ENCODE data around the gene EPHA4.
A peak's percentile ranks its signal among the peaks of the same experiment; 100 is the strongest.

Gene EPHA4

GRCh38 chr2:221563270-221563985 is 8.7 kb downstream of the EPHA4 start:
- Mint-ChIP-seq H3K27me3 (no peaks in the 10 kb centered on the region), H3K9me3 (no peaks in the 10 kb centered on the region), H3K4me3 (no peak overlapping the region), H3K4me1 (peaks cover 7% of the 10 kb centered on the region), H3K27ac (no peak overlapping the region), H3K36me3 (no peaks in the 10 kb centered on the region)
- ATAC-seq, result no peak

- no peak for ATAC-seq
- H3K4me1 Mint-ChIP-seq, result peaks cover 7% of the 10 kb centered on the region
- H3K27ac Mint-ChIP-seq, result no peak overlapping the region
- no peaks in the 10 kb centered on the region for H3K27me3 Mint-ChIP-seq
- no peaks in the 10 kb centered on the region for H3K36me3 Mint-ChIP-seq
- H3K9me3 Mint-ChIP-seq, result no peaks in the 10 kb centered on the region
- no peak overlapping the region for H3K4me3 Mint-ChIP-seq
Observed at GRCh38 chr2:221562226-221562625, 9.9 kb downstream of the EPHA4 start.

- H3K4me1 Mint-ChIP-seq, result peaks cover 11% of the 10 kb centered on the region
- no peaks in the 10 kb centered on the region for H3K36me3 Mint-ChIP-seq
Observed at GRCh38 chr2:221561770-221562169, 10.3 kb downstream of the EPHA4 start.

GRCh38 chr2:221559991-221560390 is 12.1 kb downstream of the EPHA4 start:
- Mint-ChIP-seq H3K9me3 (no peaks in the 10 kb centered on the region), H3K27ac (no peak overlapping the region), H3K4me3 (no peak overlapping the region), H3K4me1 (peaks cover 22% of the 10 kb centered on the region), H3K27me3 (no peaks in the 10 kb centered on the region), H3K36me3 (no peaks in the 10 kb centered on the region)
- ATAC-seq, result no peak

More at GRCh38 chr2:221561770-221562169, 10.3 kb downstream of the EPHA4 start:
- no peak for ATAC-seq
- H3K27me3 Mint-ChIP-seq, result no peaks in the 10 kb centered on the region
- H3K4me3 Mint-ChIP-seq, result no peak overlapping the region
- no peaks in the 10 kb centered on the region for H3K9me3 Mint-ChIP-seq
- no peak overlapping the region for H3K27ac Mint-ChIP-seq

GRCh38 chr2:221558107-221558506 is 14.0 kb downstream of the EPHA4 start:
- H3K4me1 Mint-ChIP-seq, result peaks cover 27% of the 10 kb centered on the region
- no peak for ATAC-seq
- no peaks in the 10 kb centered on the region for H3K36me3 Mint-ChIP-seq
- peak overlapping the region; percentile 1 for H3K4me3 Mint-ChIP-seq
- H3K9me3 Mint-ChIP-seq, result no peaks in the 10 kb centered on the region
- no peaks in the 10 kb centered on the region for H3K27me3 Mint-ChIP-seq
- H3K27ac Mint-ChIP-seq, result peak overlapping the region; percentile 25

- Mint-ChIP-seq H3K4me1 (peaks cover 36% of the 10 kb centered on the region), H3K4me3 (peak overlapping the region; percentile 61)
- ATAC-seq, result peak; percentile 65
Observed at GRCh38 chr2:221555494-221555846, 16.6 kb downstream of the EPHA4 start.

GRCh38 chr2:221554769-221555493 is 17.2 kb downstream of the EPHA4 start:
- ATAC-seq, result peak; percentile 95
- H3K27me3 Mint-ChIP-seq, result no peaks in the 10 kb centered on the region
- no peaks in the 10 kb centered on the region for H3K36me3 Mint-ChIP-seq
- H3K9me3 Mint-ChIP-seq, result no peaks in the 10 kb centered on the region
- peaks cover 36% of the 10 kb centered on the region for H3K4me1 Mint-ChIP-seq
- H3K27ac Mint-ChIP-seq, result peak overlapping the region; percentile 76
- peak overlapping the region; percentile 61 for H3K4me3 Mint-ChIP-seq

More at GRCh38 chr2:221555494-221555846, 16.6 kb downstream of the EPHA4 start:
- H3K27ac Mint-ChIP-seq, result peak overlapping the region; percentile 76
- H3K36me3 Mint-ChIP-seq, result no peaks in the 10 kb centered on the region
- H3K27me3 Mint-ChIP-seq, result no peaks in the 10 kb centered on the region
- H3K9me3 Mint-ChIP-seq, result no peaks in the 10 kb centered on the region

- H3K9me3 Mint-ChIP-seq, result no peaks in the 10 kb centered on the region
- H3K4me3 Mint-ChIP-seq, result no peak overlapping the region
- H3K27ac Mint-ChIP-seq, result no peak overlapping the region
- H3K27me3 Mint-ChIP-seq, result no peaks in the 10 kb centered on the region
- no peak for ATAC-seq
- no peaks in the 10 kb centered on the region for H3K36me3 Mint-ChIP-seq
- peaks cover 30% of the 10 kb centered on the region for H3K4me1 Mint-ChIP-seq
Observed at GRCh38 chr2:221553333-221553732, 18.8 kb downstream of the EPHA4 start.

GRCh38 chr2:221552291-221552690 is 19.8 kb downstream of the EPHA4 start:
- Mint-ChIP-seq H3K4me1 (peaks cover 29% of the 10 kb centered on the region), H3K4me3 (no peak overlapping the region), H3K27me3 (no peaks in the 10 kb centered on the region), H3K27ac (peak overlapping the region; percentile 8), H3K9me3 (no peaks in the 10 kb centered on the region), H3K36me3 (no peaks in the 10 kb centered on the region)
- ATAC-seq, result no peak

GRCh38 chr2:221551864-221552263 is 20.2 kb downstream of the EPHA4 start:
- Mint-ChIP-seq H3K4me3 (no peak overlapping the region), H3K27ac (peak overlapping the region; percentile 8), H3K36me3 (no peaks in the 10 kb centered on the region), H3K27me3 (no peaks in the 10 kb centered on the region), H3K4me1 (peaks cover 26% of the 10 kb centered on the region), H3K9me3 (no peaks in the 10 kb centered on the region)
- no peak for ATAC-seq

GRCh38 chr2:221549143-221549542 is 23.0 kb downstream of the EPHA4 start:
- ATAC-seq, result no peak

GRCh38 chr2:221546505-221547225 is 25.4 kb downstream of the EPHA4 start:
- Mint-ChIP-seq H3K9me3 (no peaks in the 10 kb centered on the region), H3K4me3 (no peak overlapping the region), H3K27ac (no peak overlapping the region), H3K4me1 (peaks cover 8% of the 10 kb centered on the region), H3K36me3 (no peaks in the 10 kb centered on the region), H3K27me3 (no peaks in the 10 kb centered on the region)
- ATAC-seq, result no peak

More at GRCh38 chr2:221549143-221549542, 23.0 kb downstream of the EPHA4 start:
- H3K4me3 Mint-ChIP-seq, result no peak overlapping the region
- no peaks in the 10 kb centered on the region for H3K27me3 Mint-ChIP-seq
- H3K36me3 Mint-ChIP-seq, result no peaks in the 10 kb centered on the region
- H3K27ac Mint-ChIP-seq, result no peak overlapping the region
- peaks cover 9% of the 10 kb centered on the region for H3K4me1 Mint-ChIP-seq
- H3K9me3 Mint-ChIP-seq, result no peaks in the 10 kb centered on the region

- H3K27me3 Mint-ChIP-seq, result no peaks in the 10 kb centered on the region
- H3K27ac Mint-ChIP-seq, result no peak overlapping the region
- H3K4me1 Mint-ChIP-seq, result peaks cover 8% of the 10 kb centered on the region
- no peaks in the 10 kb centered on the region for H3K36me3 Mint-ChIP-seq
- peak; percentile 36 for ATAC-seq
- H3K9me3 Mint-ChIP-seq, result peaks cover 3% of the 10 kb centered on the region
- H3K4me3 Mint-ChIP-seq, result no peak overlapping the region
Observed at GRCh38 chr2:221541131-221541735, 30.9 kb downstream of the EPHA4 start.

- H3K4me3 Mint-ChIP-seq, result no peak overlapping the region
- H3K4me1 Mint-ChIP-seq, result peaks cover 8% of the 10 kb centered on the region
- H3K27me3 Mint-ChIP-seq, result no peaks in the 10 kb centered on the region
- ATAC-seq, result no peak
- H3K36me3 Mint-ChIP-seq, result no peaks in the 10 kb centered on the region
- no peak overlapping the region for H3K27ac Mint-ChIP-seq
- peaks cover 3% of the 10 kb centered on the region for H3K9me3 Mint-ChIP-seq
Observed at GRCh38 chr2:221539246-221539645, 32.9 kb downstream of the EPHA4 start.

- Mint-ChIP-seq H3K4me1 (peaks cover 4% of the 10 kb centered on the region), H3K36me3 (no peaks in the 10 kb centered on the region)
Observed at GRCh38 chr2:221535824-221536223, 36.3 kb downstream of the EPHA4 start.

More at GRCh38 chr2:221535824-221536223, 36.3 kb downstream of the EPHA4 start:
- Mint-ChIP-seq H3K27ac (no peak overlapping the region), H3K27me3 (no peaks in the 10 kb centered on the region), H3K9me3 (peaks cover 3% of the 10 kb centered on the region), H3K4me3 (no peak overlapping the region)
- ATAC-seq, result no peak
